ENCODE measurements around the gene ATRNL1. TPM values are rescaled to one million over a fixed set of nuclear protein-coding genes. Genes with fewer than 3 reads are reported as not detected.

The ATRNL1 gene
- polyA plus RNA-seq, 2 of the 4 experiments (the other 2 are of a cell fraction), result 0.13 to 0.34 TPM

DNA sequence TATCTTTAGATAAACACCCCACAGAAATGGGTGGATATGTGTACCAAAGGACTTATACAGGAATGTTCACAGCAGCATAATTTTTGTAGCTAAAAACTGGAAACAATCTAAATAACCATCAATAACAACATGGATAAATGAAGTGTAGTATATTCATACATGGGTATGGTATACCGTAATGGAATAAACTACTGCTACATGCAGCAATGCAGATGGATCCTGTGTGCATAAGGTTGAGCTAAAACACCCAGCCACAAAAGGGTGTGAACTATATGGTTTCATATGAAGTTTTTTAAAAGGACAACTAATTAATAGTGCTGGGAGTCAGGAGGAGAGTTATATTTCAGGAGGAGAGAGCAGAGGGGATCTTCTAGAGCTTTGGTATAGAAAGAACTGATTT is 790.2 kb downstream of the ATRNL1 start (continued):
- TF ChIP-seq SREBF2 (IDR thresholded peaks at IDR 0.05) (no peak), MYC (IDR thresholded peaks at IDR 0.05; ENCODE audit: borderline replicate concordance, low read length) (no peak), HOXA7 (CRISPR knock-in tag; IDR thresholded peaks at IDR 0.05) (no peak), NPAS2 (CRISPR knock-in tag; IDR thresholded peaks at IDR 0.05; ENCODE audit: borderline replicate concordance) (no peak), RAD21 (conservative IDR thresholded peaks at IDR 0.05 in 1 of 2, IDR thresholded peaks at IDR 0.05 in 1 of 2) (no peak), HEYL (CRISPR knock-in tag; IDR thresholded peaks at IDR 0.05) (no peak), SMC3 (IDR thresholded peaks at IDR 0.05) (no peak), ESRRA (IDR thresholded peaks at IDR 0.05; ENCODE audit: borderline replicate concordance, low read length) (no peak)
- TF ChIP-seq, protein P1, sequence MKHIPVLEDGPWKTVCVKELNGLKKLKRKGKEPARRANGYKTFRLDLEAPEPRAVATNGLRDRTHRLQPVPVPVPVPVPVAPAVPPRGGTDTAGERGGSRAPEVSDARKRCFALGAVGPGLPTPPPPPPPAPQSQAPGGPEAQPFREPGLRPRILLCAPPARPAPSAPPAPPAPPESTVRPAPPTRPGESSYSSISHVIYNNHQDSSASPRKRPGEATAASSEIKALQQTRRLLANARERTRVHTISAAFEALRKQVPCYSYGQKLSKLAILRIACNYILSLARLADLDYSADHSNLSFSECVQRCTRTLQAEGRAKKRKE (CRISPR knock-in tag; IDR thresholded peaks at IDR 0.05; ENCODE audit: low read depth), result no peak
- TF ChIP-seq, protein P2, sequence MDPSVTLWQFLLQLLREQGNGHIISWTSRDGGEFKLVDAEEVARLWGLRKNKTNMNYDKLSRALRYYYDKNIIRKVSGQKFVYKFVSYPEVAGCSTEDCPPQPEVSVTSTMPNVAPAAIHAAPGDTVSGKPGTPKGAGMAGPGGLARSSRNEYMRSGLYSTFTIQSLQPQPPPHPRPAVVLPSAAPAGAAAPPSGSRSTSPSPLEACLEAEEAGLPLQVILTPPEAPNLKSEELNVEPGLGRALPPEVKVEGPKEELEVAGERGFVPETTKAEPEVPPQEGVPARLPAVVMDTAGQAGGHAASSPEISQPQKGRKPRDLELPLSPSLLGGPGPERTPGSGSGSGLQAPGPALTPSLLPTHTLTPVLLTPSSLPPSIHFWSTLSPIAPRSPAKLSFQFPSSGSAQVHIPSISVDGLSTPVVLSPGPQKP (IDR thresholded peaks at IDR 0.05; ENCODE audit: low read depth, low read length), result no peak

DNA sequence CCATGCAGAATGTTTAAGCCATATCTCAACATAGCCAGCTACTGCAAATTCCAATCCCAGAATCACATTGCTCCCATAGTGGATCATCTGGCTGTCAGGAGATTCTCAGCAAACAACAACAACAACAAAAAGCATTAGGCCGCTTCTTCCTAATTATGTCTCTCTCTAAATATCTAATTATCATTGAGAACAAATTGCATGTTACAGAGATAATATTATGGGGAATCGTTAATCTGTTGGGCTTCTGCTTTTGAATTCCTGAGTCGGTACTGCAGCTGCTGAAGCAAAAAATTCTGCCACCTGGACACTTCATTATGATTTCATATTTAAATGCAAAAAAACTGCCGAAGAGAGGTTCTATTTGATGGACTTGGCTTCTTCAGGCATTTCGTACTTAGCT is 791.2 kb downstream of the ATRNL1 start:
- no peak overlapping the region for H3K4me2 ChIP-seq
- ATAC-seq (no peak), DNase-seq (ENCODE audit: low read depth in 1 of 2, low spot score in 1 of 2) (no peak), FAIRE-seq (no peak)
- ChIA-PET POLR2A (no interaction called here), CTCF (no interaction called here)
- H3K4me1 ChIP-seq, result no peaks in the 10 kb centered on the region
- TF ChIP-seq ZC3H11A (IDR thresholded peaks at IDR 0.05), result no peak
- no peak for TF ChIP-seq ZNF302 (CRISPR knock-in tag; IDR thresholded peaks at IDR 0.05)
- no peak for TF ChIP-seq FOSB (CRISPR knock-in tag; IDR thresholded peaks at IDR 0.05)
- TF ChIP-seq CHD2 (IDR thresholded peaks at IDR 0.05; ENCODE audit: low read length, partially characterized antibody), result no peak
- no peak for TF ChIP-seq EHMT2 (IDR thresholded peaks at IDR 0.05; ENCODE audit: low read depth)
- TF ChIP-seq, protein P3, sequence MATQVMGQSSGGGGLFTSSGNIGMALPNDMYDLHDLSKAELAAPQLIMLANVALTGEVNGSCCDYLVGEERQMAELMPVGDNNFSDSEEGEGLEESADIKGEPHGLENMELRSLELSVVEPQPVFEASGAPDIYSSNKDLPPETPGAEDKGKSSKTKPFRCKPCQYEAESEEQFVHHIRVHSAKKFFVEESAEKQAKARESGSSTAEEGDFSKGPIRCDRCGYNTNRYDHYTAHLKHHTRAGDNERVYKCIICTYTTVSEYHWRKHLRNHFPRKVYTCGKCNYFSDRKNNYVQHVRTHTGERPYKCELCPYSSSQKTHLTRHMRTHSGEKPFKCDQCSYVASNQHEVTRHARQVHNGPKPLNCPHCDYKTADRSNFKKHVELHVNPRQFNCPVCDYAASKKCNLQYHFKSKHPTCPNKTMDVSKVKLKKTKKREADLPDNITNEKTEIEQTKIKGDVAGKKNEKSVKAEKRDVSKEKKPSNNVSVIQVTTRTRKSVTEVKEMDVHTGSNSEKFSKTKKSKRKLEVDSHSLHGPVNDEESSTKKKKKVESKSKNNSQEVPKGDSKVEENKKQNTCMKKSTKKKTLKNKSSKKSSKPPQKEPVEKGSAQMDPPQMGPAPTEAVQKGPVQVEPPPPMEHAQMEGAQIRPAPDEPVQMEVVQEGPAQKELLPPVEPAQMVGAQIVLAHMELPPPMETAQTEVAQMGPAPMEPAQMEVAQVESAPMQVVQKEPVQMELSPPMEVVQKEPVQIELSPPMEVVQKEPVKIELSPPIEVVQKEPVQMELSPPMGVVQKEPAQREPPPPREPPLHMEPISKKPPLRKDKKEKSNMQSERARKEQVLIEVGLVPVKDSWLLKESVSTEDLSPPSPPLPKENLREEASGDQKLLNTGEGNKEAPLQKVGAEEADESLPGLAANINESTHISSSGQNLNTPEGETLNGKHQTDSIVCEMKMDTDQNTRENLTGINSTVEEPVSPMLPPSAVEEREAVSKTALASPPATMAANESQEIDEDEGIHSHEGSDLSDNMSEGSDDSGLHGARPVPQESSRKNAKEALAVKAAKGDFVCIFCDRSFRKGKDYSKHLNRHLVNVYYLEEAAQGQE (IDR thresholded peaks at IDR 0.05), result no peak
- no peak for TF ChIP-seq POLR2A (IDR thresholded peaks at IDR 0.05; ENCODE audit: low read length)
- no peak for TF ChIP-seq GATA3 (IDR thresholded peaks at IDR 0.05; ENCODE audit: borderline replicate concordance)
- no peak for TF ChIP-seq MAZ (IDR thresholded peaks at IDR 0.05; ENCODE audit: borderline replicate concordance, low read depth, low read length)
- H3K4me3 ChIP-seq, result no peak overlapping the region
- WGBS (ENCODE audit: missing lambda C conversion rate), result 54% methylated on average over 5 of the region's 5 CpGs
- no peaks in the 10 kb centered on the region for H3K9me3 ChIP-seq
- H3K27ac ChIP-seq, result no peak overlapping the region

DNA sequence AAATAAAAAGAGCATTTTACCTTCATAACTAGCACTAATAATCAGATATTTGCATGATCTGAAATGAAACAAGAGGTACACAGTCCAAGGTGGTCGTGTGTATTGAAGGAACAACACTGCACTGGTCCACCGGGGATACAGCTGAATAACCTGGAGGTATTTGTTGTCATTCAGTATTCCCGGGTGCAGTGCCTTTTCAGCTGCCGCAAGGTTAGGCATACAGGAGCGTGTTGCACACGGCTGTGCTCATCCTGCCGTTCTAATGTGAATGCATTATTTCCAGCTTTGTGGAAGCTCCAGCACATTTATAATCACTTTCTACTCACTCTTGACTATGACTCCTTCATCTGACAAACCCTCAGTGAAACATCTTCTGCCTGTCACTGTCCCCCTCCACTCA is 802.0 kb downstream of the ATRNL1 start:
- H3K4me2 ChIP-seq, result no peak overlapping the region
- no peak for TF ChIP-seq EHF (CRISPR knock-in tag; IDR thresholded peaks at IDR 0.05)
- TF ChIP-seq, protein P4, sequence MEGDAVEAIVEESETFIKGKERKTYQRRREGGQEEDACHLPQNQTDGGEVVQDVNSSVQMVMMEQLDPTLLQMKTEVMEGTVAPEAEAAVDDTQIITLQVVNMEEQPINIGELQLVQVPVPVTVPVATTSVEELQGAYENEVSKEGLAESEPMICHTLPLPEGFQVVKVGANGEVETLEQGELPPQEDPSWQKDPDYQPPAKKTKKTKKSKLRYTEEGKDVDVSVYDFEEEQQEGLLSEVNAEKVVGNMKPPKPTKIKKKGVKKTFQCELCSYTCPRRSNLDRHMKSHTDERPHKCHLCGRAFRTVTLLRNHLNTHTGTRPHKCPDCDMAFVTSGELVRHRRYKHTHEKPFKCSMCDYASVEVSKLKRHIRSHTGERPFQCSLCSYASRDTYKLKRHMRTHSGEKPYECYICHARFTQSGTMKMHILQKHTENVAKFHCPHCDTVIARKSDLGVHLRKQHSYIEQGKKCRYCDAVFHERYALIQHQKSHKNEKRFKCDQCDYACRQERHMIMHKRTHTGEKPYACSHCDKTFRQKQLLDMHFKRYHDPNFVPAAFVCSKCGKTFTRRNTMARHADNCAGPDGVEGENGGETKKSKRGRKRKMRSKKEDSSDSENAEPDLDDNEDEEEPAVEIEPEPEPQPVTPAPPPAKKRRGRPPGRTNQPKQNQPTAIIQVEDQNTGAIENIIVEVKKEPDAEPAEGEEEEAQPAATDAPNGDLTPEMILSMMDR (IDR thresholded peaks at IDR 0.05), result no peak
- no peak for TF ChIP-seq SREBF2 (IDR thresholded peaks at IDR 0.05)
- TF ChIP-seq, protein P2 (IDR thresholded peaks at IDR 0.05; ENCODE audit: low read depth, low read length), result no peak
- TF ChIP-seq GATA3 (IDR thresholded peaks at IDR 0.05; ENCODE audit: borderline replicate concordance), result no peak
- no peak for TF ChIP-seq FOSB (CRISPR knock-in tag; IDR thresholded peaks at IDR 0.05)
- TF ChIP-seq HOXA7 (CRISPR knock-in tag; IDR thresholded peaks at IDR 0.05), result no peak
- no peak for TF ChIP-seq BHLHE40 (IDR thresholded peaks at IDR 0.05; ENCODE audit: low read depth, low read length)
- no peak for TF ChIP-seq ZNF302 (CRISPR knock-in tag; IDR thresholded peaks at IDR 0.05)
- TF ChIP-seq, protein P5, sequence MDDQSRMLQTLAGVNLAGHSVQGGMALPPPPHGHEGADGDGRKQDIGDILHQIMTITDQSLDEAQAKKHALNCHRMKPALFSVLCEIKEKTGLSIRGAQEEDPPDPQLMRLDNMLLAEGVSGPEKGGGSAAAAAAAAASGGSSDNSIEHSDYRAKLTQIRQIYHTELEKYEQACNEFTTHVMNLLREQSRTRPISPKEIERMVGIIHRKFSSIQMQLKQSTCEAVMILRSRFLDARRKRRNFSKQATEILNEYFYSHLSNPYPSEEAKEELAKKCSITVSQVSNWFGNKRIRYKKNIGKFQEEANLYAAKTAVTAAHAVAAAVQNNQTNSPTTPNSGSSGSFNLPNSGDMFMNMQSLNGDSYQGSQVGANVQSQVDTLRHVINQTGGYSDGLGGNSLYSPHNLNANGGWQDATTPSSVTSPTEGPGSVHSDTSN (IDR thresholded peaks at IDR 0.05), result no peak
- TF ChIP-seq, protein P6, sequence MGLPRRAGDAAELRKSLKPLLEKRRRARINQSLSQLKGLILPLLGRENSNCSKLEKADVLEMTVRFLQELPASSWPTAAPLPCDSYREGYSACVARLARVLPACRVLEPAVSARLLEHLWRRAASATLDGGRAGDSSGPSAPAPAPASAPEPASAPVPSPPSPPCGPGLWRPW (IDR thresholded peaks at IDR 0.05), result no peak
- H3K9me3 ChIP-seq, result no peaks in the 10 kb centered on the region
- H3K4me3 ChIP-seq, result no peak overlapping the region
- no peak for FAIRE-seq
- no peak for ATAC-seq
- no peak for DNase-seq (ENCODE audit: low read depth in 1 of 2, low spot score in 1 of 2)
- WGBS (ENCODE audit: missing lambda C conversion rate), result 54% methylated on average over 7 of the region's 7 CpGs
- no peak overlapping the region for H3K27ac ChIP-seq
- ChIA-PET POLR2A (no interaction called here), CTCF (no interaction called here)
- H3K4me1 ChIP-seq, result no peaks in the 10 kb centered on the region

Data from A549 (cell line).